Upper lobe of left lung (tissue), 6 donors: ENCODE results near the gene DALRD3. TPM values are rescaled to one million over a fixed set of nuclear protein-coding genes. Genes with fewer than 3 reads are reported as not detected.

Experiments used
- ATAC-seq, 2 donors: fragments of 200-7000 bp; cut with Tn5 transposase; one replicate each; pipeline ENCODE4 v1.9.1; 2022; ENCODE audit warnings: mild to moderate bottlenecking in 2 of 2, moderate library complexity in 2 of 2; ENCODE audit not compliant: low FRiP score in 2 of 2
- DNase-seq, 2 donors: peaks; one replicate each; pipeline ENCODE4 v3.0.0-alpha.2; 2019 to 2020
- H3K27ac ChIP-seq, 4 donors: fragments of 200-600 bp; sonication (generic); one replicate each; pipeline ENCODE4 v1.5.1; 2016 to 2019
- H3K27me3 ChIP-seq, 4 donors: fragments of 200-600 bp; sonication (generic); one replicate each; pipeline ENCODE4 v1.5.1; 2017 to 2019
- H3K36me3 ChIP-seq, 4 donors: fragments of 200-600 bp; sonication (generic); one replicate each; pipeline ENCODE4 v1.5.1; 2016 to 2019
- H3K4me1 ChIP-seq, 4 donors: fragments of 200-600 bp; sonication (generic); one replicate each; pipeline ENCODE4 v1.5.1; 2018 to 2019
- H3K4me3 ChIP-seq, 4 donors: fragments of 200-600 bp; sonication (generic); one replicate each; pipeline ENCODE4 v1.5.1; 2017 to 2019; ENCODE audit warnings: mild to moderate bottlenecking in 2 of 4, moderate library complexity in 1 of 4
- H3K9me3 ChIP-seq, 4 donors: fragments of 200-600 bp; sonication (generic); one replicate each; pipeline ENCODE4 v1.5.1; 2018 to 2019
- EP300 ChIP-seq, 4 donors: sonication (generic); formaldehyde crosslinking; IDR thresholded peaks; one replicate each; pipeline ENCODE4 v1.5.1; 2017; ENCODE audit warnings: antibody characterized with exemption in 4 of 4, control low read depth in 2 of 4
- POLR2A ChIP-seq, 4 donors: fragments of 450-650 bp; IDR thresholded peaks; one replicate each; pipeline ENCODE4 v1.5.1; 2016 to 2017; ENCODE audit warnings: antibody characterized with exemption in 4 of 4, mild to moderate bottlenecking in 2 of 4
- POLR2AphosphoS5 ChIP-seq, 2 donors: sonication (generic); formaldehyde crosslinking; IDR thresholded peaks; one replicate each; pipeline ENCODE4 v1.5.1; 2017; ENCODE audit warnings: antibody characterized with exemption in 2 of 2
- WGBS, 2 donors: methylation state at CpG; one replicate each; pipeline ENCODE4 v1.1.5; 2017 to 2018; 5-methylcytosine and 5-hydroxymethylcytosine counted together
- total RNA-seq, 6 donors: library from RNA; depleted of rRNA in 4 of 6; stranded (reverse); fragments of >200 nt in 4 of 6; gene quantifications; one replicate each; pipeline versions ENCODE4 v1.1.0 to v1.2.1, GENCODE V29; 2016 to 2021
- TF ChIP-seq, protein P1 (sequence below), 6 experiments: fragments of 450-650 bp in 4 of 6; fragments of 200-600 bp in 2 of 6; sonication (generic) in 2 of 6; IDR thresholded peaks; one replicate each; pipeline ENCODE4 v1.5.1; 2016 to 2019; ENCODE audit warnings: antibody characterized with exemption in 6 of 6
- donor health status: DM: no; HTN: no; CAD: no; lungs with moderate emphysema.
- donor health status: DM: no; HTN: yes; CAD: no; lungs with severe emphysema.

The DALRD3 gene
- total RNA-seq, 6 donors from 2014 or later, result 28.5 to 67.1 (median 35.7) TPM

DNA sequence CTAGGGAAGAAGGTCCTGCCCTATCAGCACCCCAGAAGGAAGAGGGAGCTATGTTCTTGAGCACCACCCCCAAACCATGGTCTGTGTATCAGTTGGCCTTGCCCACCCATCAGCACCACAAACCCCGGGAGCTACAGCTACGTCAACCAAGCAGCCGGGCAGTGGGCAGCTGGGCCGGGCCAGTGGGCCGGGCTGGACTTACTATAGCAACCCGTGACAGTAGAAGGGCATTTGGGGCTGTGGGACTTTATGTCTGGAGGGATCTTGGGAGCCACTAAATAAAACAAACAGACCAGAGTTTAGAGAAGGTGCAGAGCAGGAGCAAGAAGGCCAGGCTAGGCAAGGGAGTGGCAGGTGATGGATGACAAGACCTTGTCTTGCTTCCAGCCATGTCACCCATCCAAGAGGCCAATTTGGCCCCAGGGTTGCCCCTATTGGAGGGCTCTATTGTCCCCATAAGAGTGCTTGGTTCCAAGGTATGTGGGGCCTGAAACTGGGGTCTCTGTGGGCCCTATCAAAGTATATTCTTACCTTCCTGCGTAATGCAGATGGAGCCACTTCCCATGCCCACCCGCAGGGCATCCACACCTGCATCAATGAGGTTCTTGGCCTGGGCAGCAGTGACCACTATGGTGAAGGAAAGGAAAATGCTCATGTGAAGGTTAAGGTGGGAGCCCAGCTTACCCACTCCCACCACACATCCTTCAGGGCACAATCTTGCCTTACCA lies 7.6 kb upstream of the DALRD3 start:
- 100% methylated on average over 8 of the region's 8 CpGs; no CpG with 5 or more reads in 1 of the 2 donors for WGBS, 2 donors
- ATAC-seq (no peak), DNase-seq (peak in 1 of 2 donors; percentile 80)
- H3K36me3 ChIP-seq, result peaks cover 13 to 56% (median 41%) of the 10 kb centered on the region in 4 donors
- H3K27me3 ChIP-seq, result no peaks in the 10 kb centered on the region
- peaks cover 23 to 37% (median 29%) of the 10 kb centered on the region in 4 donors for H3K4me1 ChIP-seq
- H3K27ac ChIP-seq, result no peak overlapping the region
- H3K9me3 ChIP-seq, result no peaks in the 10 kb centered on the region
- no peak overlapping the region for H3K4me3 ChIP-seq
- TF ChIP-seq EP300 (IDR thresholded peaks at IDR 0.05) (no peak), POLR2A (IDR thresholded peaks at IDR 0.05) (no peak), POLR2AphosphoS5 (IDR thresholded peaks at IDR 0.05) (no peak)
- TF ChIP-seq, protein P1, sequence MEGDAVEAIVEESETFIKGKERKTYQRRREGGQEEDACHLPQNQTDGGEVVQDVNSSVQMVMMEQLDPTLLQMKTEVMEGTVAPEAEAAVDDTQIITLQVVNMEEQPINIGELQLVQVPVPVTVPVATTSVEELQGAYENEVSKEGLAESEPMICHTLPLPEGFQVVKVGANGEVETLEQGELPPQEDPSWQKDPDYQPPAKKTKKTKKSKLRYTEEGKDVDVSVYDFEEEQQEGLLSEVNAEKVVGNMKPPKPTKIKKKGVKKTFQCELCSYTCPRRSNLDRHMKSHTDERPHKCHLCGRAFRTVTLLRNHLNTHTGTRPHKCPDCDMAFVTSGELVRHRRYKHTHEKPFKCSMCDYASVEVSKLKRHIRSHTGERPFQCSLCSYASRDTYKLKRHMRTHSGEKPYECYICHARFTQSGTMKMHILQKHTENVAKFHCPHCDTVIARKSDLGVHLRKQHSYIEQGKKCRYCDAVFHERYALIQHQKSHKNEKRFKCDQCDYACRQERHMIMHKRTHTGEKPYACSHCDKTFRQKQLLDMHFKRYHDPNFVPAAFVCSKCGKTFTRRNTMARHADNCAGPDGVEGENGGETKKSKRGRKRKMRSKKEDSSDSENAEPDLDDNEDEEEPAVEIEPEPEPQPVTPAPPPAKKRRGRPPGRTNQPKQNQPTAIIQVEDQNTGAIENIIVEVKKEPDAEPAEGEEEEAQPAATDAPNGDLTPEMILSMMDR (IDR thresholded peaks at IDR 0.05), result no peak

DNA sequence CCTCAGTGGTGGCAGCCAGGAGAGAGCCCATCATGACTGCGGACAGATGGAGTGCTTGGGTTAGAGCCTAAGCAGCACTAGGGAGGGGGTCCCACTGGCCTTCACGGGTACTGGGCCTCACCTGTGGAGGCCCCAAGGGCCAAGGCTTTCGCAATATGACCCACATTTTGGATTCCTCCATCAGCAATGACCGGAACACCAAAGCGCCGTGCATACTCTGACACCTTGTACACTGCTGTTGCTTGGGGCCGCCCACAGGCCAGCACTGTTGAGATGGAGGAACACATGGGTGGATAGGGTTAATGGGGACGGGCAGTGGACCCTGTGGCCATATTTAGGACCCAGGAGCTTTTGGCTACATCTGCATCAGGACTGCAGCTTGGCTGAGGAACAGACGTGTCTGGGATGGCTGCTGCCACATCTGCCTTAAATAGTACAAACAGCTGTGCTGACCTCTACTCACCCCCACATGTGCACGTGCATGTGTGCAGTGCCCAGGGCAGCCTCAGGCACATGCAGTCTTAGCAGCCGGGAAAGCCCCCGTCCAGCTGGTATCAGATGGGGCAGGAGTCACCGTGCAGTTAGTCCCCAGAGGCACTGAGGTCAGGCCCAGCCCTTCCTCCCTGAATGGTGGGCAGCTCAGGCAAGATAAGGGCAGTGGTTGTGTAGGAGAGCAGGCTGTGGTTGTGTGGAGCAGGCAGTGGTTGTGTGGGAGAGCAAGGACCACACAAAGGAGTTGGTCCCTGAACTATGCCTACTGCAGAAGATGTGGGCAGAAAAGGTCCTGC lies 6.8 kb upstream of the DALRD3 start:
- no peak for TF ChIP-seq EP300 (IDR thresholded peaks at IDR 0.05)
- TF ChIP-seq POLR2A (IDR thresholded peaks at IDR 0.05), result peak in 1 of 4 donors; percentile 13
- ATAC-seq (no peak), DNase-seq (no peak)
- no peaks in the 10 kb centered on the region for H3K27me3 ChIP-seq
- H3K36me3 ChIP-seq, result peaks cover 13 to 48% (median 38%) of the 10 kb centered on the region in 4 donors
- H3K9me3 ChIP-seq, result no peaks in the 10 kb centered on the region
- WGBS, 2 donors, result 78 to 79% methylated on average over 7 to 12 of the region's 13 CpGs
- no peak overlapping the region for H3K4me3 ChIP-seq
- H3K27ac ChIP-seq, result no peak overlapping the region
- H3K4me1 ChIP-seq, result peaks cover 26 to 44% (median 33%) of the 10 kb centered on the region in 4 donors

DNA sequence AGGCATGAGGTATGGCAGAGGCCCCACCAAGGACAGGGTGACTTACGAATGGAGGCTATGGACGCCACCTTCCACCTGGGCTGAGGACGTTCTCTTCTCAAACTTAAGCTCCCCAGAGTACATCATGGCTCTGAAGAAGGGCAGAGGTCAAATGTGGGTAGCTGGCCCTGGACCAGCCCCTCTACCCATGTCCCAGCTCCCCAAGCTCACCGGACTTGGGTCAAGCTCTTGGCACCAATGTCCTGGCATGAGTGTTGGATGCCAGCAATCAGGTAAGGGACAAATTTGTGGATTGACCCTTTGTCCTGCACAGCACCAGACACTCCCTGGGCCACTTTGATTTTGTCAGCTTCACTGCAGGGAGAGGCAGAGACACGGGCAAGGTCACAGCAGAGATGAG lies 6.1 kb upstream of the DALRD3 start:
- 63 to 81% methylated on average over 1 to 5 of the region's 5 CpGs for WGBS, 2 donors
- Histone ChIP-seq H3K9me3 (no peaks in the 10 kb centered on the region), H3K4me1 (peaks cover 34 to 51% (median 38%) of the 10 kb centered on the region in 4 donors), H3K27ac (no peak overlapping the region), H3K27me3 (no peaks in the 10 kb centered on the region), H3K36me3 (peaks cover 13 to 48% (median 36%) of the 10 kb centered on the region in 4 donors), H3K4me3 (no peak overlapping the region)
- no peak for DNase-seq
- TF ChIP-seq POLR2AphosphoS5 (IDR thresholded peaks at IDR 0.05), result no peak
- no peak for TF ChIP-seq POLR2A (IDR thresholded peaks at IDR 0.05)
- TF ChIP-seq EP300 (IDR thresholded peaks at IDR 0.05), result no peak
- TF ChIP-seq, protein P1 (IDR thresholded peaks at IDR 0.05), result no peak
- ATAC-seq, result no peak

DNA sequence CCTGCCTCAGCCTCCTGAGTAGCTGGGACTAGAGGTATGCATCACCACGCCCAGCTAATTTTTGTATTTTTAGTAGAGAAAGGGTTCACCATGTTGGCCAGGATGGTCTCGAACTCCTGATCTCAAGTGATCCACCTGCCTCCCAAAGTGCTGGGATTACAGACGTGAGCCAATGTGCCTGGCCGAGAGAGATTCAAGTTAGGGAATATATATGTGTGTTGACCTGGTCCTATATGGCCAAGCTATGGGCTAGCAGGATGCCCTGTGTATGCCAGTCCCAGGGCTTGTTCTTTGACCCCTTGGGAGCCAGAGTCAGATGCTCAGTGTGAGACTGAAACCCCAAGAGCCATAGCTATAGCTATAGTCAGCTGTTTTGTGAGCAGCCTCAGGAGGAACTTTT lies 5.4 kb upstream of the DALRD3 start:
- no peak overlapping the region for H3K27ac ChIP-seq
- no peaks in the 10 kb centered on the region for H3K9me3 ChIP-seq
- ATAC-seq, result no peak
- TF ChIP-seq POLR2AphosphoS5 (IDR thresholded peaks at IDR 0.05), result no peak
- TF ChIP-seq EP300 (IDR thresholded peaks at IDR 0.05), result no peak
- TF ChIP-seq, protein P1 (IDR thresholded peaks at IDR 0.05), result no peak
- no peak for TF ChIP-seq POLR2A (IDR thresholded peaks at IDR 0.05)
- no peaks in the 10 kb centered on the region for H3K27me3 ChIP-seq
- DNase-seq, result no peak
- 91 to 100% methylated on average over 2 to 4 of the region's 4 CpGs for WGBS, 2 donors
- peaks cover 38 to 53% (median 42%) of the 10 kb centered on the region in 4 donors for H3K4me1 ChIP-seq
- no peak overlapping the region for H3K4me3 ChIP-seq
- peaks cover 13 to 48% (median 36%) of the 10 kb centered on the region in 4 donors for H3K36me3 ChIP-seq

DNA sequence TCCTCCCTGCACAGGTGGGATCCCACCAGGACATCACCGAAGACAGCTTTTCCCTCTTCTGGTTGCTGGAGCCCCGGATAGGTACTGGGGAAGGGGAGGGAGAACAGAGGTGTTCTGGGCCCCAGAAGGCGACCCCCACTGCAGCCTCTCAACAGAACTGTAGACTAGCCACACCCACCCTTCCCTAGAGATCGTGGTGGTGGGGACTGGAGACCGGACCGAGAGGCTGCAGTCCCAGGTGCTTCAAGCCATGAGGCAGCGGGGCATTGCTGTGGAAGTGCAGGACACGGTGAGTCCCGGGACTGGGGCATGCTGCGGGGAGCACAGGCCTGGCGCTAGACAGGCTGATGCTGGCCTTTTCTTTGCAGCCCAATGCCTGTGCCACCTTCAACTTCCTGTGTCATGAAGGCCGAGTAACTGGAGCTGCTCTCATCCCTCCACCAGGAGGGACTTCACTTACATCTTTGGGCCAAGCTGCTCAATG lies 4.3 kb upstream of the DALRD3 start:
- Histone ChIP-seq H3K4me3 (peak overlapping the region; percentile 71 to 92 (median 78)), H3K36me3 (peaks cover 13 to 47% (median 36%) of the 10 kb centered on the region in 4 donors), H3K27ac (peak overlapping the region; percentile 97 to 100 (median 99)), H3K27me3 (no peaks in the 10 kb centered on the region), H3K4me1 (peaks cover 32 to 48% (median 36%) of the 10 kb centered on the region in 4 donors), H3K9me3 (no peaks in the 10 kb centered on the region)
- no peak for TF ChIP-seq EP300 (IDR thresholded peaks at IDR 0.05)
- no peak for TF ChIP-seq POLR2AphosphoS5 (IDR thresholded peaks at IDR 0.05)
- no peak for TF ChIP-seq POLR2A (IDR thresholded peaks at IDR 0.05)
- TF ChIP-seq, protein P1 (IDR thresholded peaks at IDR 0.05), result no peak
- DNase-seq (no peak), ATAC-seq (no peak)
- 29 to 54% methylated on average over 6 to 9 of the region's 12 CpGs for WGBS, 2 donors
